K562 (cell line): ENCODE measurements around the gene CIB1.

Experiments
- BHLHE40 ChIP-seq: IDR thresholded peaks from 2 replicates; pipeline ENCODE4 v1.6.1; 2011; ENCODE audit warnings: low read length, improper control_type of control experiment
- FIP1L1 ChIP-seq: fragments of 200-400 bp; formaldehyde crosslinking; IDR thresholded peaks from 2 replicates; pipeline ENCODE4 v1.6.1; 2018; ENCODE audit warnings: mild to moderate bottlenecking, low read depth, low read length; ENCODE audit not compliant: poor library complexity, severe bottlenecking
- FOXP4 ChIP-seq: sonication (generic); formaldehyde crosslinking; IDR thresholded peaks from 2 replicates; pipeline ENCODE4 v1.8.0; 2022; ENCODE audit warnings: mild to moderate bottlenecking, missing genetic modification reagents, borderline replicate concordance
- HDGF ChIP-seq: fragments of 450-650 bp; IDR thresholded peaks from 2 replicates; pipeline ENCODE4 v1.6.1; 2016
- HMGXB4 ChIP-seq: sonication (generic); formaldehyde crosslinking; IDR thresholded peaks from 2 replicates; pipeline ENCODE4 v1.8.1; 2023; ENCODE audit warnings: mild to moderate bottlenecking, missing genetic modification reagents
- PCBP1 ChIP-seq: fragments of 200-400 bp; formaldehyde crosslinking; IDR thresholded peaks from 2 replicates; pipeline ENCODE4 v1.6.1; 2018; ENCODE audit warnings: mild to moderate bottlenecking, low read depth, low read length; ENCODE audit not compliant: poor library complexity, severe bottlenecking
- PTBP1 ChIP-seq: fragments of 200-400 bp; formaldehyde crosslinking; IDR thresholded peaks from 2 replicates; pipeline ENCODE4 v1.6.1; 2017; ENCODE audit warnings: low read depth, low read length
- PTRF ChIP-seq: fragments of 450-650 bp; IDR thresholded peaks from 2 replicates; pipeline ENCODE4 v1.6.1; 2016; ENCODE audit warnings: mild to moderate bottlenecking, missing genetic modification characterization, missing compliant biosample characterization
- ZBTB9 ChIP-seq: fragments of 450-650 bp; formaldehyde crosslinking; IDR thresholded peaks from 2 replicates; pipeline ENCODE4 v1.4.0; 2020; ENCODE audit warnings: mild to moderate bottlenecking, moderate library complexity

GRCh38 chr15:90239371-90239770 lies 5.6 kb upstream of the CIB1 start:
- TF ChIP-seq PTBP1 (no peak), FIP1L1 (no peak), PCBP1 (no peak), PTRF (tag) (no peak), FOXP4 (CRISPR knock-in tag) (no peak), ZBTB9 (no peak), BHLHE40 (no peak), HMGXB4 (CRISPR knock-in tag) (no peak), HDGF (no peak)
